Sigmoid colon (tissue), 4 donors: Measurements from ENCODE around the gene CDH23.

Experiments
- CTCF ChIP-seq, 4 experiments: fragments of 450-650 bp in 3 of 4; fragments of 200-600 bp in 1 of 4; IDR thresholded peaks; one replicate each; pipeline ENCODE4 v1.5.1; 2016 to 2019; ENCODE audit warnings: antibody characterized with exemption in 4 of 4, mild to moderate bottlenecking in 3 of 4, moderate library complexity in 2 of 4
- POLR2A ChIP-seq, 2 donors: fragments of 450-650 bp; IDR thresholded peaks; one replicate each; pipeline ENCODE4 v1.6.1; 2016; ENCODE audit warnings: antibody characterized with exemption in 2 of 2, mild to moderate bottlenecking in 2 of 2, moderate library complexity in 2 of 2
- POLR2AphosphoS5 ChIP-seq, 4 donors: sonication (generic); formaldehyde crosslinking; IDR thresholded peaks; one replicate each; pipeline ENCODE4 v1.6.1; 2017; ENCODE audit warnings: antibody characterized with exemption in 4 of 4

GRCh38 chr10:71752391-71753090, 355.8 kb downstream of the CDH23 start:
- TF ChIP-seq CTCF (IDR thresholded peaks at IDR 0.05) (no peak), POLR2A (IDR thresholded peaks at IDR 0.05) (no peak), POLR2AphosphoS5 (IDR thresholded peaks at IDR 0.05) (no peak)
